Measurements from ENCODE around the gene PCDHB12.
"Not testable (repeated sequence)": the region's sequence is repeated elsewhere in the genome, so short reads cannot be mapped to it uniquely, and the experiment has no call there.

PCDHB12 gene

DNA sequence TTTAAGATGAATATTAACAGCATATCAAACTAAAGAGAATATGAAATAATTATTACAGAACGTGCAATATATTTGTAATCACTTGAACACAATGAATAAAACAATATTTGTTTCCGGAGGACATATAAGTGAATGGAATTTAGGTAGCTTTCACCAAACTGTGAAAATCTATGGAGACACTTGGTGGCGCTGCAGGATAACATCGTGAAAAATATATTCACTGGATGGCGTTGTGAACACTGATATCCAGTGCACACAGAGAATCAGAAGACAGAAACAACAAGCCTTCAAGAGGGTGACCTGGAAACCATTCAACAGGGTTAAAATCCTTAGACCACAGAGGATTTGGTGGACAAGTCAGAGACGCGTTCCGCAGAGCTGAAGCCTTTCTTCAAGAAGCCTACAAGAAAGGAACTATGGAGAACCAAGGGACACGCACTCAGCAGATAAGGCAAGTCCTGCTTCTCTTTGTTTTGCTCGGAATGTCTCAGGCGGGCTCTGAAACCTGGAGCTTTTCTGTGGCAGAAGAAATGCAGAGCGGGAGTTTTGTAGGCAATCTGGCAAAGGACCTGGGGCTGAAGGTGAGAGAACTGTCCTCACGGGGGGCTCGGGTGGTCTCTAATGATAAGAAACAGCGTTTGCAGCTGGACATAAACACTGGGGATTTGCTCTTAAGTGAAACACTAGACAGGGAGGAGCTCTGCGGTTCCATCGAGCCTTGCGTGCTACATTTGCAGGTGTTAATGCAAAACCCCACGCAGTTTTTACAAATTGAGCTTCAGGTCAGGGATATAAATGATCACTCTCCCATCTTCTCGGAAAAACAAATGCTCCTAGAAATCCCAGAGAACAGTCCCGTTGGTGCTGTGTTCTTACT is 8.9 kb upstream of the PCDHB12 start, which contains the start of gene PCDHB11:
Gene PCDHB11, plus strand, starts transcription at position 269 of the 877 bp plus-strand sequence. Its CDS starts 148 bp downstream, at position 417.
- no peak for DNase-seq (ENCODE audit: extremely low read depth, low read depth)
- no peak within 1 kb of the TSS for H3K4me3 ChIP-seq (replicated peaks; ENCODE audit: low read depth, low read length)
- TF ChIP-seq, protein P1, sequence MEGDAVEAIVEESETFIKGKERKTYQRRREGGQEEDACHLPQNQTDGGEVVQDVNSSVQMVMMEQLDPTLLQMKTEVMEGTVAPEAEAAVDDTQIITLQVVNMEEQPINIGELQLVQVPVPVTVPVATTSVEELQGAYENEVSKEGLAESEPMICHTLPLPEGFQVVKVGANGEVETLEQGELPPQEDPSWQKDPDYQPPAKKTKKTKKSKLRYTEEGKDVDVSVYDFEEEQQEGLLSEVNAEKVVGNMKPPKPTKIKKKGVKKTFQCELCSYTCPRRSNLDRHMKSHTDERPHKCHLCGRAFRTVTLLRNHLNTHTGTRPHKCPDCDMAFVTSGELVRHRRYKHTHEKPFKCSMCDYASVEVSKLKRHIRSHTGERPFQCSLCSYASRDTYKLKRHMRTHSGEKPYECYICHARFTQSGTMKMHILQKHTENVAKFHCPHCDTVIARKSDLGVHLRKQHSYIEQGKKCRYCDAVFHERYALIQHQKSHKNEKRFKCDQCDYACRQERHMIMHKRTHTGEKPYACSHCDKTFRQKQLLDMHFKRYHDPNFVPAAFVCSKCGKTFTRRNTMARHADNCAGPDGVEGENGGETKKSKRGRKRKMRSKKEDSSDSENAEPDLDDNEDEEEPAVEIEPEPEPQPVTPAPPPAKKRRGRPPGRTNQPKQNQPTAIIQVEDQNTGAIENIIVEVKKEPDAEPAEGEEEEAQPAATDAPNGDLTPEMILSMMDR (IDR thresholded peaks at IDR 0.05; ENCODE audit: low read depth, low read length, missing control alignments): no peak

DNA sequence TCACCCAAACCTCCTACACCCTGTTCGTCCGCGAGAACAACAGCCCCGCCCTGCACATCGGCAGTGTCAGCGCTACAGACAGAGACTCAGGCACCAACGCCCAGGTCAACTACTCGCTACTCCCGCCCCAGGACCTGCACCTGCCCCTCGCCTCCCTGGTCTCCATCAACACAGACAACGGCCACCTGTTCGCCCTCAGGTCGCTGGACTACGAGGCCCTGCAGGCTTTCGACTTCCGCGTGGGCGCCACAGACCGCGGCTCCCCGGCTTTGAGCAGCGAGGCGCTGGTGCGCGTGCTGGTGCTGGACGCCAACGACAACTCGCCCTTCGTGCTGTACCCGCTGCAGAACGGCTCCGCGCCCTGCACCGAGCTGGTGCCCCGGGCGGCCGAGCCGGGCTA is 7.4 kb upstream of the PCDHB12 start:
- DNase-seq (ENCODE audit: extremely low read depth, low read depth); H3K4me3 ChIP-seq (replicated peaks; ENCODE audit: low read depth, low read length): not testable (repeated sequence)

DNA sequence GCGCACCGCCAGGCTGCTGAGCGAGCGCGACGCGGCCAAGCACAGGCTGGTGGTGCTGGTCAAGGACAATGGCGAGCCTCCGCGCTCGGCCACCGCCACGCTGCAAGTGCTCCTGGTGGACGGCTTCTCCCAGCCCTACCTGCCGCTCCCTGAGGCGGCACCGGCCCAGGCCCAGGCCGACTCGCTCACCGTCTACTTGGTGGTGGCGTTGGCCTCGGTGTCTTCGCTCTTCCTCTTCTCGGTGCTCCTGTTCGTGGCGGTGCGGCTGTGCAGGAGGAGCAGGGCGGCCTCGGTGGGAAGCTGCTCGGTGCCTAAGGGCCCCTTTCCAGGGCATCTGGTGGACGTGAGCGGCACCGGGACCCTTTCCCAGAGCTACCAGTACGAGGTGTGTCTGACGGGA is 6.9 kb upstream of the PCDHB12 start:
- DNase-seq (ENCODE audit: extremely low read depth, low read depth); H3K4me3 ChIP-seq (replicated peaks; ENCODE audit: low read depth, low read length): not testable (repeated sequence)

DNA sequence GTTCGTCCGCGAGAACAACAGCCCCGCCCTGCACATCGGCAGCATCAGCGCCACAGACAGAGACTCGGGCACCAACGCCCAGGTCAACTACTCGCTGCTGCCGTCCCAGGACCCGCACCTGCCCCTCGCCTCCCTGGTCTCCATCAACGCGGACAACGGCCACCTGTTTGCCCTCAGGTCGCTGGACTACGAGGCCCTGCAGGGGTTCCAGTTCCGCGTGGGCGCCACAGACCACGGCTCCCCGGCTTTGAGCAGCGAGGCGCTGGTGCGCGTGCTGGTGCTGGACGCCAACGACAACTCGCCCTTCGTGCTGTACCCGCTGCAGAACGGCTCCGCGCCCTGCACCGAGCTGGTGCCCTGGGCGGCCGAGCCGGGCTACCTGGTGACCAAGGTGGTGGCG is 1.8 kb downstream of the PCDHB12 start:
- DNase-seq (ENCODE audit: extremely low read depth, low read depth); H3K4me3 ChIP-seq (replicated peaks; ENCODE audit: low read depth, low read length): not testable (repeated sequence)

DNA sequence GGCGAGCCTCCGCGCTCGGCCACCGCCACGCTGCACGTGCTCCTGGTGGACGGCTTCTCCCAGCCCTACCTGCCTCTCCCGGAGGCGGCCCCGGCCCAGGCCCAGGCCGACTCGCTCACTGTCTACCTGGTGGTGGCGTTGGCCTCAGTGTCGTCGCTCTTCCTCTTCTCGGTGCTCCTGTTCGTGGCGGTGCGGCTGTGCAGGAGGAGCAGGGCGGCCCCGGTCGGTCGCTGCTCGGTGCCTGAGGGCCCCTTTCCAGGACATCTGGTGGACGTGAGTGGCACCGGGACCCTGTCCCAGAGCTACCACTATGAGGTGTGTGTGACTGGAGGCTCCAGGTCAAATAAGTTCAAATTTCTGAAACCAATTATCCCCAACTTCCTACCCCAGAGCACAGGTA is 2.3 kb downstream of the PCDHB12 start:
- not testable (repeated sequence) for H3K4me3 ChIP-seq (replicated peaks; ENCODE audit: low read depth, low read length); DNase-seq (ENCODE audit: extremely low read depth, low read depth)

DNA sequence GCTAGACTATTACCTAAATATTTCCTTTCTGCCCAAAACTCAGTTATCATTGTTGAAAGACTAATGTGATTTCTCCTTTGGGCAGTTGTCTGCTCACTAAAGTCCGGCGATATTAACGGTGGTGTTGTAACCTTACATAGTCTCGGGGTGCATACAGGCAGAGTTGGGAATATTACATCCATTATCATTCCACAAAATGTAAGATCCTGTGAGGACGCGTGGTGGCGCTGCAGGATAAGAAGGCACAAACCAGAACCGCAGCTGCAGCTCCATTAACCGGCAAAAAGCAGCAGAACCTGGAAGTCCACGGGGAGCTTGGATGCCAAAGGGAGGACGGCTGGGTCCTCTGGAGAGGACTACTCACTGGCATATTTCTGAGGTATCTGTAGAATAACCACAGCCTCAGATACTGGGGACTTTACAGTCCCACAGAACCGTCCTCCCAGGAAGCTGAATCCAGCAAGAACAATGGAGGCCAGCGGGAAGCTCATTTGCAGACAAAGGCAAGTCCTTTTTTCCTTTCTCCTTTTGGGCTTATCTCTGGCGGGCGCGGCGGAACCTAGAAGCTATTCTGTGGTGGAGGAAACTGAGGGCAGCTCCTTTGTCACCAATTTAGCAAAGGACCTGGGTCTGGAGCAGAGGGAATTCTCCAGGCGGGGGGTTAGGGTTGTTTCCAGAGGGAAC is 5.3 kb downstream of the PCDHB12 start, which contains the start of gene PCDHB13:
Gene PCDHB13, plus strand, starts transcription at position 264 of the 684 bp plus-strand sequence. Its CDS starts 205 bp downstream, at position 469.
- not testable (repeated sequence) for DNase-seq (ENCODE audit: extremely low read depth, low read depth); H3K4me3 ChIP-seq (replicated peaks; ENCODE audit: low read depth, low read length)

DNA sequence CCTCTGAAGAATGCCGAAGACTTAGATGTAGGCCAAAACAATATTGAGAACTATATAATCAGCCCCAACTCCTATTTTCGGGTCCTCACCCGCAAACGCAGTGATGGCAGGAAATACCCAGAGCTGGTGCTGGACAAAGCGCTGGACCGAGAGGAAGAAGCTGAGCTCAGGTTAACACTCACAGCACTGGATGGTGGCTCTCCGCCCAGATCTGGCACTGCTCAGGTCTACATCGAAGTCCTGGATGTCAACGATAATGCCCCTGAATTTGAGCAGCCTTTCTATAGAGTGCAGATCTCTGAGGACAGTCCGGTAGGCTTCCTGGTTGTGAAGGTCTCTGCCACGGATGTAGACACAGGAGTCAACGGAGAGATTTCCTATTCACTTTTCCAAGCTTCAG is 6.1 kb downstream of the PCDHB12 start:
- not testable (repeated sequence) for DNase-seq (ENCODE audit: extremely low read depth, low read depth)

DNA sequence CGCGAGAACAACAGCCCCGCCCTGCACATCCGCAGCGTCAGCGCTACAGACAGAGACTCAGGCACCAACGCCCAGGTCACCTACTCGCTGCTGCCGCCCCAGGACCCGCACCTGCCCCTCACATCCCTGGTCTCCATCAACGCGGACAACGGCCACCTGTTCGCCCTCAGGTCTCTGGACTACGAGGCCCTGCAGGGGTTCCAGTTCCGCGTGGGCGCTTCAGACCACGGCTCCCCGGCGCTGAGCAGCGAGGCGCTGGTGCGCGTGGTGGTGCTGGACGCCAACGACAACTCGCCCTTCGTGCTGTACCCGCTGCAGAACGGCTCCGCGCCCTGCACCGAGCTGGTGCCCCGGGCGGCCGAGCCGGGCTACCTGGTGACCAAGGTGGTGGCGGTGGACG is 7.0 kb downstream of the PCDHB12 start:
- H3K4me3 ChIP-seq (replicated peaks; ENCODE audit: low read depth, low read length); DNase-seq (ENCODE audit: extremely low read depth, low read depth): not testable (repeated sequence)

More for the DNA sequence above, 6.1 kb downstream of the PCDHB12 start:
- not testable (repeated sequence) for H3K4me3 ChIP-seq (replicated peaks; ENCODE audit: low read depth, low read length)

DNA sequence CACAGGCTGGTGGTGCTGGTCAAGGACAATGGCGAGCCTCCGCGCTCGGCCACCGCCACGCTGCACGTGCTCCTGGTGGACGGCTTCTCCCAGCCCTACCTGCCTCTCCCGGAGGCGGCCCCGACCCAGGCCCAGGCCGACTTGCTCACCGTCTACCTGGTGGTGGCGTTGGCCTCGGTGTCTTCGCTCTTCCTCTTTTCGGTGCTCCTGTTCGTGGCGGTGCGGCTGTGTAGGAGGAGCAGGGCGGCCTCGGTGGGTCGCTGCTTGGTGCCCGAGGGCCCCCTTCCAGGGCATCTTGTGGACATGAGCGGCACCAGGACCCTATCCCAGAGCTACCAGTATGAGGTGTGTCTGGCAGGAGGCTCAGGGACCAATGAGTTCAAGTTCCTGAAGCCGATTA is 7.5 kb downstream of the PCDHB12 start:
- not testable (repeated sequence) for DNase-seq (ENCODE audit: extremely low read depth, low read depth); H3K4me3 ChIP-seq (replicated peaks; ENCODE audit: low read depth, low read length)

DNA sequence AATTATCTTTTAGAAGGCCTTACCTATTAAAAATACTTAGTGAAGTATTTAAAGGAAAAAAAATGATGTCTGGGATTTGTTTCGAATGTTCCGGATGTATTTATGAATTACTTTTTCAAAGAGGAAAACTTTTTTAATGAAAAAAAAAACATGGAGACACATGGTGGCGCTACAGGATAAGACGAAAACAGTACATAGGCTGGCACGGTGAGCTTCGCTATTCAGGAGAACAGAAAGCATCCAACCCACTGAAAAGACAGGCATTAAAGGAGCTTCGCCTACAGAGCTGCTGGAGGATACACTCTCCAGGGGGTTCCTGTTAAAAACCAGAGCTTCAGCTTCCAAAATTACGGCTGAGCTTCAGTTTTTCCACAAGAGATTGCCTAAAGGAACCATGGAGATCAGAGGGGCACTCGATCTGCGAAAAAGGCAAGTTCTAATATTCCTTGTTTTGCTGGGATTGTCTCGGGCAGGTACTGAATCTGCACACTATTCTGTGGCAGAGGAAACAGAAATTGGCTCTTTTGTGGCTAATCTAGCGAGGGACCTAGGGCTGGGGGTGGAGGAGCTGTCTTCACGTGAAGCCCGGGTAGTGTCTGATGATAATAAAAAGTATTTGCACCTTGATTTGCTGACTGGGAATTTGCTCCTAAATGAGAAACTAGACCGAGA is 14.7 kb downstream of the PCDHB12 start, which contains the start of gene PCDHB14:
Gene PCDHB14, plus strand, starts transcription at position 232 of the 672 bp plus-strand sequence. Its CDS starts 163 bp downstream, at position 395.
- H3K4me3 ChIP-seq (replicated peaks; ENCODE audit: low read depth, low read length): 0 out of 2 replicates have a peak within 1 kb of the TSS, but pooled peaks have one; percentile 5

DNA sequence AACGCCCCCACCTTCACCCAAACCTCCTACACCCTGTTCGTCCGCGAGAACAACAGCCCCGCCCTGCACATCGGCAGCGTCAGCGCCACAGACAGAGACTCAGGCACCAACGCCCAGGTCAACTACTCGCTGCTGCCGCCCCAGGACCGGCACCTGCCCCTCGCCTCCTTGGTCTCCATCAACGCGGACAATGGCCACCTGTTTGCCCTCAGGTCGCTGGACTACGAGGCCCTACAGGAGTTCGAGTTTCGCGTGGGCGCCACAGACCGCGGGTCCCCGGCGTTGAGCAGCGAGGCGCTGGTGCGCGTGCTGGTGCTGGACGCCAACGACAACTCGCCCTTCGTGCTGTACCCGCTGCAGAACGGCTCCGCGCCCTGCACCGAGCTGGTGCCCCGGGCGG is 16.3 kb downstream of the PCDHB12 start:
- not testable (repeated sequence) for H3K4me3 ChIP-seq (replicated peaks; ENCODE audit: low read depth, low read length); DNase-seq (ENCODE audit: extremely low read depth, low read depth)

More for the DNA sequence above, 14.7 kb downstream of the PCDHB12 start, which contains the start of gene PCDHB14:
- TF ChIP-seq, protein P1 (IDR thresholded peaks at IDR 0.05; ENCODE audit: low read depth, low read length, missing control alignments): no peak
- DNase-seq (ENCODE audit: extremely low read depth, low read depth): no peak

DNA sequence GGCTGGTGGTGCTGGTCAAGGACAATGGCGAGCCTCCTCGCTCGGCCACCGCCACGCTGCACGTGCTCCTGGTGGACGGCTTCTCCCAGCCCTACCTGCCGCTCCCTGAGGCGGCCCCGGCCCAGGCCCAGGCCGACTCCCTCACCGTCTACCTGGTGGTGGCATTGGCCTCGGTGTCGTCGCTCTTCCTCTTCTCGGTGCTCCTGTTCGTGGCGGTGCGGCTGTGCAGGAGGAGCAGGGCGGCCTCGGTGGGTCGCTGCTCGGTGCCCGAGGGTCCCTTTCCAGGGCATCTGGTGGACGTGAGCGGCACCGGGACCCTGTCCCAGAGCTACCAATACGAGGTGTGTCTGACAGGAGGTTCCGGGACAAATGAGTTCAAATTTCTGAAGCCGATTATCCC is 16.9 kb downstream of the PCDHB12 start:
- not testable (repeated sequence) for DNase-seq (ENCODE audit: extremely low read depth, low read depth); H3K4me3 ChIP-seq (replicated peaks; ENCODE audit: low read depth, low read length)

All from HFF-Myc (cell line).